Measurements from ENCODE around the gene GOLGA8R.
"Not testable (repeated sequence)": the region's sequence is repeated elsewhere in the genome, so short reads cannot be mapped to it uniquely, and the experiment has no call there.

GOLGA8R gene, protein sequence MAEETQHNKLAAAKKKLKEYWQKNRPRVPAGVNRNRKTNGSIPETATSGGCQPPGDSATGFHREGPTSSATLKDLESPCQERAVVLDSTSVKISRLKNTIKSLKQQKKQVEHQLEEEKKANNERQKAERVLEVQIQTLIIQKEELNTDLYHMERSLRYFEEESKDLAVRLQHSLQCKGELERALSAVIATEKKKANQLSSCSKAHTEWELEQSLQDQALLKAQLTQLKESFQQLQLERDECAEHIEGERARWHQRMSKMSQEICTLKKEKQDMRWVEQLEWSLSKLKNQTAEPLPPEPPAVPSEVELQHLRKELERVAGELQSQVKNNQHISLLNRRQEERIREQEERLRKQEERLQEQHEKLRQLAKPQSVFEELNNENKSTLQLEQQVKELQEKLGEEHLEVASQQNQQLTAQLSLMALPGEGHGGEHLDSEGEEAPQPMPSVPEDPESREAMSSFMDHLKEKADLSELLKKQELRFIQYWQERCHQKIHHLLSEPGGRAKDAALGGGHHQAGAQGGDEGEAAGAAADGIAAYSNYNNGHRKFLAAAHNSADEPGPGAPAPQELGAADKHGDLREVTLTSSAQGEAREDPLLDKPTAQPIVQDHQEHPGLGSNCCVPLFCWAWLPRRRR

GRCh38 chr15:30414160-30414559 is at the start of gene GOLGA8R:
GOLGA8R (minus strand) TSS chr15:30414260; CDS start chr15:30414162, 98 bp downstream.
- not testable (repeated sequence) for H3K27ac ChIP-seq (ENCODE audit: low read depth, low read length); H3K9ac ChIP-seq (ENCODE audit: low read depth, low read length); H3K36me3 ChIP-seq (ENCODE audit: control insufficient read depth, insufficient read depth, low read length); H3K9me3 ChIP-seq (ENCODE audit: control insufficient read depth, insufficient read depth, low read length); H3K27me3 ChIP-seq (ENCODE audit: control insufficient read depth, insufficient read depth, low read length); H3K4me3 ChIP-seq (ENCODE audit: low read depth, low read length); H3K4me1 ChIP-seq (ENCODE audit: control insufficient read depth, insufficient read depth, low read length)

DNA sequence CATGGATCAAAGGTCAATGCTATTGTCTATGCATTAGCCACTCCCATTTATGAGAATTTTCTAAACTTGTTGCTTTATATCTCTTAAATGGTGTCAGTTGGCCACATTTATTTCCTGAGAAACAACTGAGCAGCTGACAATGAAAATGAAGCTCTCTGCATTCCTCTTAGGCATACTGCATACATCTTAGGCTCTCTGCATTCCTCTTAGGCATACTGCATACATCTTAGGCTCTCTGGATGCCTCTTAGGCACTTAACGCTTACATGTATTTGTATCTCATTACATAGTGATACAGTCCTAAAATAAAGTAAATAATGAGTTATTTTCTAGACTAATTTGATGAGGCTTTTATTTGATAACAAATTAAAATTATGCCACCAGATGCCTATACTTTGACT is 49.8 kb upstream of the GOLGA8R start:
- not testable (repeated sequence) for H3K36me3 ChIP-seq (ENCODE audit: control insufficient read depth, insufficient read depth, low read length); H3K4me3 ChIP-seq (ENCODE audit: low read depth, low read length); H3K9me3 ChIP-seq (ENCODE audit: control insufficient read depth, insufficient read depth, low read length); H3K9ac ChIP-seq (ENCODE audit: low read depth, low read length); H3K27me3 ChIP-seq (ENCODE audit: control insufficient read depth, insufficient read depth, low read length); H3K27ac ChIP-seq (ENCODE audit: low read depth, low read length); H3K4me1 ChIP-seq (ENCODE audit: control insufficient read depth, insufficient read depth, low read length)

DNA sequence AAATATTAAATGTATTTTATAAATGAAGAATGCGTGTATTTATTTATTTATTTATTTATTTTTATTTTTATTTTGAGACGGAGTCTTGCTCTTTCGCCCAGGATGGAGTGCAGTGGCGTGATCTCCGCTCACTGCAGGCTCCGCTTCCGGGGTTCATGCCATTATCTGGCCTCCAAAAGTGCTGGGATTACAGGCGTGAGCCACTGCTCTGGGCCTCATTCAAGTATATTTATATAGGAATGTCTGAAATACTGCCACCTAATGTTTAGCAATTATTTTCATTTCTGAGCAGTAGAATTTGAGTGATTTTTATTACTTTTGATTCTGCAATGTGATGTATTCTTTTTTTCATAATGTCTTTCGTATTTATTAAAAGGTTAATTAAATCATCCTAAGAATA is 48.1 kb upstream of the GOLGA8R start:
- H3K27ac ChIP-seq (ENCODE audit: low read depth, low read length); H3K4me1 ChIP-seq (ENCODE audit: control insufficient read depth, insufficient read depth, low read length); H3K9me3 ChIP-seq (ENCODE audit: control insufficient read depth, insufficient read depth, low read length); H3K36me3 ChIP-seq (ENCODE audit: control insufficient read depth, insufficient read depth, low read length); H3K27me3 ChIP-seq (ENCODE audit: control insufficient read depth, insufficient read depth, low read length); H3K4me3 ChIP-seq (ENCODE audit: low read depth, low read length); H3K9ac ChIP-seq (ENCODE audit: low read depth, low read length): not testable (repeated sequence)

- H3K27ac ChIP-seq (ENCODE audit: low read depth, low read length); H3K4me1 ChIP-seq (ENCODE audit: control insufficient read depth, insufficient read depth, low read length); H3K9ac ChIP-seq (ENCODE audit: low read depth, low read length); H3K9me3 ChIP-seq (ENCODE audit: control insufficient read depth, insufficient read depth, low read length); H3K27me3 ChIP-seq (ENCODE audit: control insufficient read depth, insufficient read depth, low read length); H3K4me3 ChIP-seq (ENCODE audit: low read depth, low read length); H3K36me3 ChIP-seq (ENCODE audit: control insufficient read depth, insufficient read depth, low read length): not testable (repeated sequence)
These were observed 38.6 kb upstream of the GOLGA8R start for GRCh38 chr15:30452702-30453101.

GRCh38 chr15:30438348-30438747 is 24.3 kb upstream of the GOLGA8R start:
- not testable (repeated sequence) for H3K9me3 ChIP-seq (ENCODE audit: control insufficient read depth, insufficient read depth, low read length); H3K4me3 ChIP-seq (ENCODE audit: low read depth, low read length); H3K4me1 ChIP-seq (ENCODE audit: control insufficient read depth, insufficient read depth, low read length); H3K27me3 ChIP-seq (ENCODE audit: control insufficient read depth, insufficient read depth, low read length); H3K27ac ChIP-seq (ENCODE audit: low read depth, low read length); H3K36me3 ChIP-seq (ENCODE audit: control insufficient read depth, insufficient read depth, low read length); H3K9ac ChIP-seq (ENCODE audit: low read depth, low read length)

DNA sequence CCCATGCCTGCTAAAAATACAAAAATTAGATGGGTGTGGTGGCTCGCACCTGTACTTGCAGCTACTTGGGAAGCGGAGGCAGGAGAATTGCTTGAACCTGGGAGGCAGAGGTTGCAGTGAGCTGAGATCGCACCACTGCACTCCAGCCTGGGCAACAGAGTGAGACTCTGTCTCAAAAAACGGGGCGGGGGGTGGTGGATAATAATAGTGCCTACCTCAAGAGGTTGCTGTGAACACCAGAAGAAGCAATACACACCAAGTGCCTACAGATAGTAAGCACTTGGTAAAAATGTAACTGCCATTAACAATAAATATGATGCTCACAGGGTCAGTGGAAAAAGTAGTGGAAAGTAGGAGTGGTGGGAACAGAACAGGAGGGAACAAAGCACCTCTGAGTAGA is 21.8 kb upstream of the GOLGA8R start:
- H3K27ac ChIP-seq (ENCODE audit: low read depth, low read length); H3K4me1 ChIP-seq (ENCODE audit: control insufficient read depth, insufficient read depth, low read length); H3K9me3 ChIP-seq (ENCODE audit: control insufficient read depth, insufficient read depth, low read length); H3K27me3 ChIP-seq (ENCODE audit: control insufficient read depth, insufficient read depth, low read length); H3K9ac ChIP-seq (ENCODE audit: low read depth, low read length); H3K4me3 ChIP-seq (ENCODE audit: low read depth, low read length); H3K36me3 ChIP-seq (ENCODE audit: control insufficient read depth, insufficient read depth, low read length): not testable (repeated sequence)

DNA sequence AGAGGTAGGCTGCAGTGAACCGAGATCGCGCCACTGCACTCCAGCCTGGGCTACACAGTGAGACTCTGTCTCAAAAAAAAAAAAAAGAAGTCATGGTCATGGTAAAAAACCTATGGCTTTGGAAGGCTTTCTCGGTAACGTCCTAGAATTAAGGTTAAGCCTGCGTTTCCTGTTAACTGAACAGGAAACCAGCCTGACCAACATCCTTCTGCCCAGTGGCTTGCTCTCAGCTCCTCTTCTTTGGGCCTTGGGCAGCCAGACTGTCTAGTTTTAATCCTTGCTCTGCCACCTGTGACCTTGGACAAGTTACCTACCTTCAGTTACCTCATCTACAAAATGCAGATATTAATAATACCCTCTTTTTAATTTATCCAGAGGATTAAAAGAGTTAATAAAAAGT is 6.7 kb upstream of the GOLGA8R start:
- H3K27ac ChIP-seq (ENCODE audit: low read depth, low read length); H3K4me1 ChIP-seq (ENCODE audit: control insufficient read depth, insufficient read depth, low read length); H3K4me3 ChIP-seq (ENCODE audit: low read depth, low read length); H3K27me3 ChIP-seq (ENCODE audit: control insufficient read depth, insufficient read depth, low read length); H3K9ac ChIP-seq (ENCODE audit: low read depth, low read length); H3K9me3 ChIP-seq (ENCODE audit: control insufficient read depth, insufficient read depth, low read length); H3K36me3 ChIP-seq (ENCODE audit: control insufficient read depth, insufficient read depth, low read length): not testable (repeated sequence)

GRCh38 chr15:30407636-30408035 is 6.4 kb downstream of the GOLGA8R start:
- not testable (repeated sequence) for H3K36me3 ChIP-seq (ENCODE audit: control insufficient read depth, insufficient read depth, low read length)

GRCh38 chr15:30398988-30399387 is 15.1 kb downstream of the GOLGA8R start:
- H3K4me3 ChIP-seq (ENCODE audit: low read depth, low read length); H3K36me3 ChIP-seq (ENCODE audit: control insufficient read depth, insufficient read depth, low read length); H3K9ac ChIP-seq (ENCODE audit: low read depth, low read length); H3K9me3 ChIP-seq (ENCODE audit: control insufficient read depth, insufficient read depth, low read length); H3K4me1 ChIP-seq (ENCODE audit: control insufficient read depth, insufficient read depth, low read length); H3K27ac ChIP-seq (ENCODE audit: low read depth, low read length); H3K27me3 ChIP-seq (ENCODE audit: control insufficient read depth, insufficient read depth, low read length): not testable (repeated sequence)

More at GRCh38 chr15:30407636-30408035, 6.4 kb downstream of the GOLGA8R start:
- not testable (repeated sequence) for H3K9me3 ChIP-seq (ENCODE audit: control insufficient read depth, insufficient read depth, low read length); H3K9ac ChIP-seq (ENCODE audit: low read depth, low read length); H3K27ac ChIP-seq (ENCODE audit: low read depth, low read length); H3K4me1 ChIP-seq (ENCODE audit: control insufficient read depth, insufficient read depth, low read length); H3K27me3 ChIP-seq (ENCODE audit: control insufficient read depth, insufficient read depth, low read length); H3K4me3 ChIP-seq (ENCODE audit: low read depth, low read length)

- not testable (repeated sequence) for H3K4me3 ChIP-seq (ENCODE audit: low read depth, low read length); H3K36me3 ChIP-seq (ENCODE audit: control insufficient read depth, insufficient read depth, low read length); H3K27me3 ChIP-seq (ENCODE audit: control insufficient read depth, insufficient read depth, low read length); H3K4me1 ChIP-seq (ENCODE audit: control insufficient read depth, insufficient read depth, low read length); H3K9me3 ChIP-seq (ENCODE audit: control insufficient read depth, insufficient read depth, low read length); H3K9ac ChIP-seq (ENCODE audit: low read depth, low read length); H3K27ac ChIP-seq (ENCODE audit: low read depth, low read length)
These were observed 20.4 kb downstream of the GOLGA8R start for GRCh38 chr15:30393664-30393991.

DNA sequence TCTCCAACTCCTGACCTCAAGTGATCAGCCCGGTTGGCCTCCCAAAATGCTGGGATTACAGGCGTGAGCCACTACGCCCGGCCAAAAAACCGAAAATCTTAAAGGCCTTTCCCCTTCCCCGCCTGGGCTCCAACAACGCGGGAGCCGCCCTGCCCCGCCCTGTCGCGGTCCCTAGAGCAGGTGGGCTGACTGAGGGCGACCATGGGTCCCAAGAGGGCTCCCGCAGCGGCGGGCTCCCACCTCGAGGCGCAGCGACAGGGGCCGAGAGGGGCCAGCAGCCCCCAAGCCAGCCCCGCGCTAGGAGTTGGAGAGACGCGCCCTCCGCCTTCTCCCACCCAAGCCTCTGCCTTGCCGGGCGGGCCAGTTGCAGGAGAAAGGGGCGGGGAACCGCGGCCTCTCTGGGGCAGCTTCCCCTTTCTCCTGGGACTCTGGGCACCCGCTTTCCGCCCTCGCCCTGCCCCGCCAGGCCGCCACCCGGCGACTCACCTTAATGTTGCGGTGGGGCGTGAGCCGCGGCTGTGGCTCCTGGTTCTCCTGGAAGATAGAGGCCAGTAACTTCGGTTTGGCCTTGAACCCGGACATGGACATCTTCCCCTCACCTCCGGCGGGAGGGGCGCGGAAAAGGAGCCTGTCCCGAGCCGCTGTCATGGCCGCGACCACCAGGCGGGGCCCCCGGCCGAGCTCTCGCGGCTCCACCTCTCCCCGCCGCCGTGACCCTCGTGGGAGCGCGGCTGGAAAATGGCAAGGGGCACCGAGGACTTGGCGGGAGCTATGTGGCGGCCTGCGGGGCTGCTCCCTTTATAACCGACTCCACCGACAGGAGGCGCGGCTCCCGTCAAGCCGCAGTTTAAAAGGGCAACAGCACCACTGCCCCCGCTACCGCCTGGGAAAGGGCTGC is 21.0 kb downstream of the GOLGA8R start, which contains the start of gene CHRFAM7A:
CHRFAM7A (minus strand) TSS at position 775 of the 898 bp plus-strand sequence. CDS start 10,189 bp downstream, outside the sequence.
- not testable (repeated sequence) for H3K9ac ChIP-seq (ENCODE audit: low read depth, low read length); H3K4me3 ChIP-seq (ENCODE audit: low read depth, low read length); H3K36me3 ChIP-seq (ENCODE audit: control insufficient read depth, insufficient read depth, low read length); H3K27me3 ChIP-seq (ENCODE audit: control insufficient read depth, insufficient read depth, low read length); H3K9me3 ChIP-seq (ENCODE audit: control insufficient read depth, insufficient read depth, low read length); H3K27ac ChIP-seq (ENCODE audit: low read depth, low read length); H3K4me1 ChIP-seq (ENCODE audit: control insufficient read depth, insufficient read depth, low read length)
